Measurements from ENCODE around the gene PKD2. TPM values are rescaled to one million over a fixed set of nuclear protein-coding genes. Genes with fewer than 3 reads are reported as not detected.

PKD2 gene
- 32.4 TPM for polyA plus RNA-seq (2013, experiment 1 of 2)
- 32.9 TPM for polyA plus RNA-seq (2013, experiment 2 of 2)

DNA sequence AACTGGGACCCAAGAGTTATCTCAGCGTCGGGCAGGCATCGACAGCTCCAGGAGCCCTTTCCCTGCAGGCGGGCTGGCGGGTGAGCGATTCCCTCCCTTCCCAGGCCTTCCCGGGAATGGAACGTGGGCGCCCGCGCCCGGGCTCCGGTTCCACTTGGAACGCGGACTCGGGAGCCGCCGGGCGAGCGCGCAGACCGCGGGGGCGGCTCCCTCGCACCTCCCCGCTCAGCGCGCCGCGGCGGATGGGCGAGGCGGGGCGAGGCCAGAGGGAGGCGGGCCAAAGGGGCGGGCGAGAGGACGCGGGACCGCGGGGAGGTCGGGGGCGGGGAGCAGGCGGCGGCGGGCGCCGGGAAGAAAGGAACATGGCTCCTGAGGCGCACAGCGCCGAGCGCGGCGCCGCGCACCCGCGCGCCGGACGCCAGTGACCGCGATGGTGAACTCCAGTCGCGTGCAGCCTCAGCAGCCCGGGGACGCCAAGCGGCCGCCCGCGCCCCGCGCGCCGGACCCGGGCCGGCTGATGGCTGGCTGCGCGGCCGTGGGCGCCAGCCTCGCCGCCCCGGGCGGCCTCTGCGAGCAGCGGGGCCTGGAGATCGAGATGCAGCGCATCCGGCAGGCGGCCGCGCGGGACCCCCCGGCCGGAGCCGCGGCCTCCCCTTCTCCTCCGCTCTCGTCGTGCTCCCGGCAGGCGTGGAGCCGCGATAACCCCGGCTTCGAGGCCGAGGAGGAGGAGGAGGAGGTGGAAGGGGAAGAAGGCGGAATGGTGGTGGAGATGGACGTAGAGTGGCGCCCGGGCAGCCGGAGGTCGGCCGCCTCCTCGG lies at the start of gene PKD2:
PKD2 (plus strand) TSS at position 332 of the 818 bp plus-strand sequence; CDS start at position 431, 99 bp downstream.
- Histone ChIP-seq H3K18ac (ENCODE audit: low read depth in 1 of 2, low read length in 2 of 2) (peak within 1 kb of the TSS; percentile 77 to 83), H3K27me3 (ENCODE audit: control insufficient read depth in 1 of 2, insufficient read depth in 1 of 2, low read length in 2 of 2) (no peaks in the 10 kb centered on the region), H3K14ac (ENCODE audit: low read length in 2 of 2) (peak within 1 kb of the TSS in 1 of 2 experiments; percentile 93), H3K9ac (ENCODE audit: low read length) (peak within 1 kb of the TSS; percentile 90), H3K4ac (ENCODE audit: low read depth in 1 of 2, low read length in 2 of 2) (peak within 1 kb of the TSS; percentile 31 to 75), H3K4me3 (ENCODE audit: insufficient read depth in 1 of 2, low read depth in 1 of 2, low read length in 2 of 2) (peak within 1 kb of the TSS; percentile 77 to 89), H3K27ac (ENCODE audit: low read length, poor library complexity, severe bottlenecking) (peak within 1 kb of the TSS; percentile 29), H4K91ac (ENCODE audit: low read length) (peak within 1 kb of the TSS; percentile 61), H2AFZ (ENCODE audit: low read depth, low read length) (peak within 1 kb of the TSS; percentile 69), H4K8ac (ENCODE audit: low read length) (peak within 1 kb of the TSS; percentile 81), H3K79me1 (replicated peaks; ENCODE audit: low read length, poor library complexity, severe bottlenecking) (no peaks in the 10 kb centered on the region), H3K36me3 (ENCODE audit: control insufficient read depth in 1 of 2, insufficient read depth in 2 of 2, low read depth in 1 of 2, low read length in 2 of 2) (no peaks in the 10 kb centered on the region), H3K4me1 (ENCODE audit: control insufficient read depth, insufficient read depth, low read depth, low read length) (peaks cover 1% of the 10 kb centered on the region), H3K9me3 (ENCODE audit: control insufficient read depth, low read length) (no peaks in the 10 kb centered on the region), H2BK5ac (ENCODE audit: low read depth, low read length, poor library complexity, severe bottlenecking) (peak within 1 kb of the TSS; percentile 71), H3K4me2 (ENCODE audit: low read length, poor library complexity, severe bottlenecking) (peak within 1 kb of the TSS; percentile 81), H2AK5ac (ENCODE audit: low read length, severe bottlenecking) (no peak within 1 kb of the TSS), H3K23ac (ENCODE audit: low read length in 2 of 2) (peak within 1 kb of the TSS in 1 of 2 experiments; percentile 2), H2BK15ac (ENCODE audit: low read depth, poor library complexity, severe bottlenecking) (peak within 1 kb of the TSS; percentile 63), H2BK12ac (ENCODE audit: low read length in 2 of 2) (peak within 1 kb of the TSS in 1 of 2 experiments; percentile 12), H2BK120ac (ENCODE audit: low read depth, low read length) (peak within 1 kb of the TSS; percentile 80)
- DNase-seq = peak; percentile 78
- whole genome bisulfite sequencing = under 1% methylated on average over 53 of the region's 116 CpGs

DNA sequence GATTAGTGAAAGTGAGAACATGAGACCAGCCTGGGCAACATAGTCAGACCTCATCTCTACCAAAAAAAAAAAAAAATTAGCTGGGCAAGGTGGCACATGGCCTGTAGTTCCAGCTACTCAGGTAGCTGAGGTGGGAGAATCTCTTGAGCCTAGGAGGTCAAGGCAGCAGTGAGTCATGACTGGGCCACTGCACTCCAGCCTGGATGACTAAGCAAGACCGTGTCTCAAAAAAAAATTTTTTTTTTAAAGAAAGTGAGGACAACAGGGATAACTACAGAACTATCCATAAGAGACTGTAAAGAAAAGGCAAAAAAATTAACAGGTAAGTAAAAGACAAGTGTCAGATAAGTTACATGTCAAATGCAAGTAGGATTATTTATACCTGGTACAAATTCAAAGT lies 45.4 kb upstream of the PKD2 start:
- no peak overlapping the region for H3K23ac ChIP-seq (ENCODE audit: low read length in 2 of 2)
- H4K8ac ChIP-seq (ENCODE audit: low read length) = no peak overlapping the region
- H3K4ac ChIP-seq (ENCODE audit: low read depth in 1 of 2, low read length in 2 of 2) = no peak overlapping the region
- H3K27ac ChIP-seq (ENCODE audit: low read length, poor library complexity, severe bottlenecking) = no peak overlapping the region
- 0% methylated on average over 1 of the region's 1 CpG for WGBS
- no peak overlapping the region for H2AK5ac ChIP-seq (ENCODE audit: low read length, severe bottlenecking)
- no peak overlapping the region for H2BK5ac ChIP-seq (ENCODE audit: low read depth, low read length, poor library complexity, severe bottlenecking)
- H2AFZ ChIP-seq (ENCODE audit: low read depth, low read length) = no peak overlapping the region
- no peak overlapping the region for H3K4me2 ChIP-seq (ENCODE audit: low read length, poor library complexity, severe bottlenecking)
- no peaks in the 10 kb centered on the region for H3K9me3 ChIP-seq (ENCODE audit: control insufficient read depth, low read length)
- no peaks in the 10 kb centered on the region for H3K27me3 ChIP-seq (ENCODE audit: control insufficient read depth in 1 of 2, insufficient read depth in 1 of 2, low read length in 2 of 2)
- peak; percentile 57 for DNase-seq
- no peak overlapping the region for H2BK120ac ChIP-seq (ENCODE audit: low read depth, low read length)
- no peak overlapping the region for H3K14ac ChIP-seq (ENCODE audit: low read length in 2 of 2)
- H2BK12ac ChIP-seq (ENCODE audit: low read length in 2 of 2) = no peak overlapping the region
- H3K4me3 ChIP-seq (ENCODE audit: insufficient read depth in 1 of 2, low read depth in 1 of 2, low read length in 2 of 2) = no peak overlapping the region
- H4K91ac ChIP-seq (ENCODE audit: low read length) = no peak overlapping the region
- no peaks in the 10 kb centered on the region for H3K79me1 ChIP-seq (replicated peaks; ENCODE audit: low read length, poor library complexity, severe bottlenecking)
- no peaks in the 10 kb centered on the region for H3K36me3 ChIP-seq (ENCODE audit: control insufficient read depth in 1 of 2, insufficient read depth in 2 of 2, low read depth in 1 of 2, low read length in 2 of 2)
- no peak overlapping the region for H2BK15ac ChIP-seq (ENCODE audit: low read depth, poor library complexity, severe bottlenecking)
- no peak overlapping the region for H3K9ac ChIP-seq (ENCODE audit: low read length)
- no peak overlapping the region for H3K18ac ChIP-seq (ENCODE audit: low read depth in 1 of 2, low read length in 2 of 2)
- H3K4me1 ChIP-seq (ENCODE audit: control insufficient read depth, insufficient read depth, low read depth, low read length) = peaks cover 3% of the 10 kb centered on the region

DNA sequence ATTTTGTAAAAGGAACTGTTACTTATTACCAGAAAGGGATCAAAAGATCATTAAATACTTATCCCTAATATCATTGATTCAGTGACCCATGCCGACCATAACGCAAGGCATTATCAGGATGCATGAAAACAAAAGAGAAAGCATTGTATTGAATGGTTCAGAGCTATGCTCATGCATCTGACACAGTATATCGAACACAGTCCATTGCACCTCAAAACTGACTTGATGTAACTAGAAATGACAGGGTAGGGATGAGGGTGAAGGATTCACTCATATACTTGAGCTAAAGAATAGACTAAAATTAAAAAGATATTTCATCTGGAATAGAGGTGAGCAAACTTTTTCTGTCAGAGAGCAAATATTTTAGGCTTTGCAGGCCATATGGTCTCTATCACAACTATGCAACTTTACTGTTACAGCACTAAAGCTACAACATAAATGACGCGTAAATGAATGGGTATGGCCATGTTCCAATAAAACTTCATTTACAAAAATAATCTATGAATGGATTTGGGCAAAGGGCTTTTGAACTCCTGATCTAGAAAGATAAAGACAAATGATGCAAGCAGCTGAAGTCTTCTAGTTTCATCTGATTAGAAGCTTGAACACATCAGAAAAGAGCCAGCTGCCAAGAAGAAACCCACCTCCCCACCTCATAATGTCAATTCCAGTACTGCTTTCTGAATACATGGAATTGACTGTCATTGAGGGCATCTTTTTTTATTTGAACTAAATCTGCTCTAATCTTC lies 44.9 kb upstream of the PKD2 start:
- Histone ChIP-seq H2BK120ac (ENCODE audit: low read depth, low read length) (no peak overlapping the region), H3K9ac (ENCODE audit: low read length) (no peak overlapping the region), H2BK5ac (ENCODE audit: low read depth, low read length, poor library complexity, severe bottlenecking) (no peak overlapping the region), H2AFZ (ENCODE audit: low read depth, low read length) (no peak overlapping the region), H3K27ac (ENCODE audit: low read length, poor library complexity, severe bottlenecking) (no peak overlapping the region), H3K4me2 (ENCODE audit: low read length, poor library complexity, severe bottlenecking) (no peak overlapping the region), H2AK5ac (ENCODE audit: low read length, severe bottlenecking) (no peak overlapping the region), H3K27me3 (ENCODE audit: control insufficient read depth in 1 of 2, insufficient read depth in 1 of 2, low read length in 2 of 2) (no peaks in the 10 kb centered on the region), H3K23ac (ENCODE audit: low read length in 2 of 2) (no peak overlapping the region), H3K4me3 (ENCODE audit: insufficient read depth in 1 of 2, low read depth in 1 of 2, low read length in 2 of 2) (no peak overlapping the region), H3K9me3 (ENCODE audit: control insufficient read depth, low read length) (no peaks in the 10 kb centered on the region), H3K14ac (ENCODE audit: low read length in 2 of 2) (no peak overlapping the region), H3K4me1 (ENCODE audit: control insufficient read depth, insufficient read depth, low read depth, low read length) (peaks cover 5% of the 10 kb centered on the region), H3K79me1 (replicated peaks; ENCODE audit: low read length, poor library complexity, severe bottlenecking) (no peaks in the 10 kb centered on the region), H4K8ac (ENCODE audit: low read length) (no peak overlapping the region), H2BK15ac (ENCODE audit: low read depth, poor library complexity, severe bottlenecking) (no peak overlapping the region), H3K18ac (ENCODE audit: low read depth in 1 of 2, low read length in 2 of 2) (no peak overlapping the region), H3K4ac (ENCODE audit: low read depth in 1 of 2, low read length in 2 of 2) (no peak overlapping the region), H2BK12ac (ENCODE audit: low read length in 2 of 2) (no peak overlapping the region), H4K91ac (ENCODE audit: low read length) (no peak overlapping the region), H3K36me3 (ENCODE audit: control insufficient read depth in 1 of 2, insufficient read depth in 2 of 2, low read depth in 1 of 2, low read length in 2 of 2) (no peaks in the 10 kb centered on the region)
- DNase-seq = no peak
- WGBS = 93% methylated on average over 3 of the region's 5 CpGs

DNA sequence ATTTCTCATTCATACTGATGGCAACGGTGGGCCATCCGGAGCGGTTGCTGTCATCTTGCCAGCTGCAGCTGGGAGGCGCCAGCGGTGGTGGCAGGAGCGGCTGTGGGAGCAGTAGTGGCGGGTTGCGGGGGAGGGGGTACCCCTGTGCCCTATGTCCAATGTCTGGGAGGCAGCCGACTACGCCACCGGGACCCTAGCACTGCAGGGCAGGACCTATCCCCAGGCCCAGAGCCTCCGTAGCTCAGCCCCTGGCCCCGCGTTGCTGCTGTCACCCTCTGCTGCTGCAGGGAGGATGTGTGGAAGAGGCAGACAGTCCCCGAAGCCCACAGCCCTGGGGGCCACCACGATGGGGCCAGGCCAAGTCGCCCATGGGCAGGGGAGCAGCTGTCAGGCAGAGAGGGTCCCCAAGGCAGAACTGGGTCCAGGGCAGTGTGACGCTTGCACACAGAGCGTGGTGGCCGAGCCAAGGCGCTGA lies 41.9 kb upstream of the PKD2 start:
- Histone ChIP-seq H2BK120ac (ENCODE audit: low read depth, low read length) (no peak overlapping the region), H2BK15ac (ENCODE audit: low read depth, poor library complexity, severe bottlenecking) (no peak overlapping the region), H3K27ac (ENCODE audit: low read length, poor library complexity, severe bottlenecking) (no peak overlapping the region), H3K36me3 (ENCODE audit: control insufficient read depth in 1 of 2, insufficient read depth in 2 of 2, low read depth in 1 of 2, low read length in 2 of 2) (no peaks in the 10 kb centered on the region), H4K8ac (ENCODE audit: low read length) (no peak overlapping the region), H3K4me1 (ENCODE audit: control insufficient read depth, insufficient read depth, low read depth, low read length) (peaks cover 5% of the 10 kb centered on the region), H3K27me3 (ENCODE audit: control insufficient read depth in 1 of 2, insufficient read depth in 1 of 2, low read length in 2 of 2) (no peaks in the 10 kb centered on the region), H4K91ac (ENCODE audit: low read length) (peak overlapping the region; percentile 22), H3K14ac (ENCODE audit: low read length in 2 of 2) (no peak overlapping the region), H3K4ac (ENCODE audit: low read depth in 1 of 2, low read length in 2 of 2) (no peak overlapping the region), H3K79me1 (replicated peaks; ENCODE audit: low read length, poor library complexity, severe bottlenecking) (no peaks in the 10 kb centered on the region), H3K18ac (ENCODE audit: low read depth in 1 of 2, low read length in 2 of 2) (no peak overlapping the region), H3K4me2 (ENCODE audit: low read length, poor library complexity, severe bottlenecking) (no peak overlapping the region), H3K4me3 (ENCODE audit: insufficient read depth in 1 of 2, low read depth in 1 of 2, low read length in 2 of 2) (no peak overlapping the region), H3K9ac (ENCODE audit: low read length) (no peak overlapping the region), H2BK5ac (ENCODE audit: low read depth, low read length, poor library complexity, severe bottlenecking) (no peak overlapping the region), H3K23ac (ENCODE audit: low read length in 2 of 2) (no peak overlapping the region), H2BK12ac (ENCODE audit: low read length in 2 of 2) (no peak overlapping the region), H3K9me3 (ENCODE audit: control insufficient read depth, low read length) (no peaks in the 10 kb centered on the region), H2AK5ac (ENCODE audit: low read length, severe bottlenecking) (no peak overlapping the region), H2AFZ (ENCODE audit: low read depth, low read length) (no peak overlapping the region)
- DNase-seq = no peak
- 94% methylated on average over 19 of the region's 21 CpGs for WGBS

Data from mesenchymal stem cell (in vitro differentiated cells and primary cell).